Trophoblast cell (in vitro differentiated cells and primary cell): ENCODE measurements around the gene AP1G1.
"Not testable (repeated sequence)": the region's sequence is repeated elsewhere in the genome, so short reads cannot be mapped to it uniquely, and the experiment has no call there.

ENCODE experiments used
- DNase-seq, 2 donors: peaks; one replicate each; pipeline ENCODE4 v3.0.0-alpha.2; 2016
- H2AFZ ChIP-seq: 2 replicates; pipeline ENCODE4 v1.6.1; 2013; ENCODE audit warnings: low read length, moderate library complexity, mild to moderate bottlenecking; ENCODE audit not compliant: insufficient read depth, poor library complexity
- H2AK5ac ChIP-seq: 2 replicates; pipeline ENCODE4 v1.6.1; 2013; ENCODE audit warnings: mild to moderate bottlenecking, low read length
- H2BK120ac ChIP-seq: 2 replicates; pipeline ENCODE4 v1.6.1; 2013; ENCODE audit warnings: low read length, mild to moderate bottlenecking, moderate library complexity; ENCODE audit not compliant: insufficient read depth, poor library complexity
- H2BK12ac ChIP-seq: 2 replicates; pipeline ENCODE4 v1.6.1; 2013; ENCODE audit warnings: mild to moderate bottlenecking, low read length, moderate library complexity
- H2BK5ac ChIP-seq: 2 replicates; pipeline ENCODE4 v1.6.1; 2013; ENCODE audit warnings: low read length, low read depth, moderate library complexity, mild to moderate bottlenecking; ENCODE audit not compliant: poor library complexity
- H3K14ac ChIP-seq: 2 replicates; pipeline ENCODE4 v1.6.1; 2013; ENCODE audit warnings: mild to moderate bottlenecking, low read length
- H3K18ac ChIP-seq: 2 replicates; pipeline ENCODE4 v1.6.1; 2013; ENCODE audit warnings: mild to moderate bottlenecking, low read length
- H3K23ac ChIP-seq: 2 replicates; pipeline ENCODE4 v1.6.1; 2013; ENCODE audit warnings: low read length
- H3K27ac ChIP-seq: 2 replicates; pipeline ENCODE4 v1.5.1; 2013; ENCODE audit warnings: low read depth, mild to moderate bottlenecking, inconsistent platforms, low read length, moderate library complexity
- H3K27me3 ChIP-seq: 2 replicates; pipeline ENCODE4 v1.6.1; 2013; ENCODE audit warnings: inconsistent platforms, mild to moderate bottlenecking, low read length, moderate library complexity; ENCODE audit not compliant: insufficient read depth
- H3K36me3 ChIP-seq, 2 experiments: 1 replicate in 1 of 2; 2 replicates in 1 of 2; pipeline ENCODE4 v1.6.1; 2013; ENCODE audit warnings: low read length in 2 of 2, mild to moderate bottlenecking in 2 of 2, moderate library complexity in 1 of 2; ENCODE audit not compliant: insufficient read depth in 2 of 2, control insufficient read depth in 1 of 2
- H3K4ac ChIP-seq: 2 replicates; pipeline ENCODE4 v1.6.1; 2013; ENCODE audit warnings: low read depth, mild to moderate bottlenecking, low read length, moderate library complexity
- H3K4me1 ChIP-seq, 2 experiments: 1 replicate in 1 of 2; 2 replicates in 1 of 2; pipeline ENCODE4 v1.6.1; 2013; ENCODE audit warnings: low read length in 2 of 2, mild to moderate bottlenecking in 2 of 2, moderate library complexity in 1 of 2; ENCODE audit not compliant: insufficient read depth in 2 of 2, control insufficient read depth in 1 of 2
- H3K4me2 ChIP-seq: 2 replicates; pipeline ENCODE4 v1.6.1; 2013; ENCODE audit warnings: inconsistent platforms, mild to moderate bottlenecking, low read length, moderate library complexity
- H3K4me3 ChIP-seq: 2 replicates; pipeline ENCODE4 v1.5.1; 2013; ENCODE audit warnings: mild to moderate bottlenecking, low read depth, low read length, inconsistent platforms
- H3K79me1 ChIP-seq: one replicate; pipeline ENCODE4 v1.6.1; 2013; ENCODE audit warnings: low read length
- H3K79me2 ChIP-seq: 2 replicates; pipeline ENCODE4 v1.6.1; 2013; ENCODE audit warnings: low read length, mild to moderate bottlenecking; ENCODE audit not compliant: control insufficient read depth, insufficient read depth, poor library complexity
- H3K9ac ChIP-seq: 2 replicates; pipeline ENCODE4 v1.6.1; 2013; ENCODE audit warnings: mild to moderate bottlenecking, low read length
- H3K9me3 ChIP-seq: 2 replicates; pipeline ENCODE4 v1.6.1; 2013; ENCODE audit warnings: low read depth, mild to moderate bottlenecking, control low read depth, inconsistent platforms, low read length; ENCODE audit not compliant: insufficient read depth
- H4K12ac ChIP-seq: 2 replicates; pipeline ENCODE4 v1.6.1; 2013; ENCODE audit warnings: low read depth, mild to moderate bottlenecking, low read length, moderate library complexity
- H4K8ac ChIP-seq: 2 replicates; pipeline ENCODE4 v1.6.1; 2013; ENCODE audit warnings: low read depth, mild to moderate bottlenecking, low read length, moderate library complexity
- H4K91ac ChIP-seq: one replicate; pipeline ENCODE4 v1.6.1; 2013; ENCODE audit warnings: low read depth, mild to moderate bottlenecking, low read length, moderate library complexity
- WGBS: extraction: QIAGEN DNeasy Blood & Tissue Kit; methylation state at CpG from one replicate; pipeline ENCODE4 v1.1.7; 2013; ENCODE audit warnings: missing lambda C conversion rate; ENCODE audit not compliant: insufficient read length, insufficient coverage; ENCODE audit errors: extremely low coverage; 5-methylcytosine and 5-hydroxymethylcytosine counted together

Gene AP1G1

DNA sequence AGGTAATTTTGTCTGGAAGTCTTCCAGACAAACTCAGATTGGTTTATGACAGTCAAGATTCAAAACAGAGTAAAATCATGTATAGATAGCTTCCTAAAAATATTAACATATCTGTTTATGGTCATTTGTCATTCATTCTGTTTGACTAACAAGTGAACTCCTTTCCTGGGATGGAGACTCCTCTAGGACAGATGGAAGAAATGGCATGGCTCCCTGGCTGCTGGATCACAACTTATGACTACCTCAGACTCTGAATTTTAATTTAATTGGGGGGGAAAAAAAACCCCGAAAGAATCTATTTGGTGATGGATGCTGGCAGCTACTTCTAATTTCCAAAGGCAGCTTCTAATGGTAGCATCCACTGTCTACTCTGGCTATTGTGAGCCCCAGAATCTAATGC, 118.7 kb downstream of the AP1G1 start:
- no peak overlapping the region for H3K4ac ChIP-seq
- no peak overlapping the region for H4K8ac ChIP-seq
- H3K4me3 ChIP-seq: no peak overlapping the region
- H2BK12ac ChIP-seq: no peak overlapping the region
- H3K18ac ChIP-seq: no peak overlapping the region
- H3K79me1 ChIP-seq: no peaks in the 10 kb centered on the region
- WGBS: no CpG with 5 or more reads among the region's 1 CpG
- no peak overlapping the region for H3K27ac ChIP-seq
- no peak overlapping the region for H2AFZ ChIP-seq
- H2AK5ac ChIP-seq: no peak overlapping the region
- DNase-seq: no peak
- no peak overlapping the region for H2BK5ac ChIP-seq
- no peak overlapping the region for H3K4me2 ChIP-seq
- peaks cover 2 to 7% of the 10 kb centered on the region in 2 experiments for H3K36me3 ChIP-seq
- H2BK120ac ChIP-seq: no peak overlapping the region
- H3K27me3 ChIP-seq: no peaks in the 10 kb centered on the region
- H3K79me2 ChIP-seq: no peaks in the 10 kb centered on the region
- no peak overlapping the region for H3K23ac ChIP-seq
- no peak overlapping the region for H3K14ac ChIP-seq
- no peak overlapping the region for H4K91ac ChIP-seq
- H3K4me1 ChIP-seq: no peaks in the 10 kb centered on the region
- no peak overlapping the region for H4K12ac ChIP-seq
- H3K9me3 ChIP-seq: no peaks in the 10 kb centered on the region
- no peak overlapping the region for H3K9ac ChIP-seq

DNA sequence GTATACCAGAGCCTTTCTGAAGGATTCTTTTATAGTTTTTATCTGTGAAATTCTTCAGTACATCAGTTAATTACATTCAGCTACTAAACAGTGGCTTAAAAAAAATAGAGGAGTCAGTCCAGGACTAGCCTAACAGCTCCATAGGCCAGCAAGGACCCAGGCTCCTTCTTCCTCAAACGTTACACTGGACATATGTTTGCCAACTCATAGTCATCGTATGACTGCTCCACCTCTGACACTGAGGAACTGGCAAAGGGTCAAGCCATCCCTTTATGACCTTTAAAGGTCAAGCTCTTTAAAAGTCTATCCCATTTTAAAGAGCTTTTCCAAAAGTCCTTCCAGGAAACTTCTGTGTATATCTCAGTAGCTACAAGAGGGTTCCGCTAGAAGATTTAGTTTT, 120.8 kb downstream of the AP1G1 start:
- no peak overlapping the region for H3K4me3 ChIP-seq
- H3K4me1 ChIP-seq: no peaks in the 10 kb centered on the region
- H3K23ac ChIP-seq: no peak overlapping the region
- H4K8ac ChIP-seq: no peak overlapping the region
- no peak overlapping the region for H2BK5ac ChIP-seq
- H2AFZ ChIP-seq: no peak overlapping the region
- H3K27me3 ChIP-seq: no peaks in the 10 kb centered on the region
- no peak overlapping the region for H2AK5ac ChIP-seq
- no peaks in the 10 kb centered on the region for H3K79me2 ChIP-seq
- H3K9ac ChIP-seq: no peak overlapping the region
- H3K4ac ChIP-seq: no peak overlapping the region
- no CpG with 5 or more reads among the region's 3 CpGs for WGBS
- no peaks in the 10 kb centered on the region for H3K79me1 ChIP-seq
- H3K36me3 ChIP-seq: peaks cover 4 to 13% of the 10 kb centered on the region in 2 experiments
- H3K27ac ChIP-seq: no peak overlapping the region
- no peak overlapping the region for H3K18ac ChIP-seq
- no peak overlapping the region for H4K91ac ChIP-seq
- no peak overlapping the region for H4K12ac ChIP-seq
- H2BK120ac ChIP-seq: no peak overlapping the region
- no peak overlapping the region for H3K14ac ChIP-seq
- no peak for DNase-seq
- H2BK12ac ChIP-seq: no peak overlapping the region
- no peak overlapping the region for H3K4me2 ChIP-seq
- no peaks in the 10 kb centered on the region for H3K9me3 ChIP-seq

DNA sequence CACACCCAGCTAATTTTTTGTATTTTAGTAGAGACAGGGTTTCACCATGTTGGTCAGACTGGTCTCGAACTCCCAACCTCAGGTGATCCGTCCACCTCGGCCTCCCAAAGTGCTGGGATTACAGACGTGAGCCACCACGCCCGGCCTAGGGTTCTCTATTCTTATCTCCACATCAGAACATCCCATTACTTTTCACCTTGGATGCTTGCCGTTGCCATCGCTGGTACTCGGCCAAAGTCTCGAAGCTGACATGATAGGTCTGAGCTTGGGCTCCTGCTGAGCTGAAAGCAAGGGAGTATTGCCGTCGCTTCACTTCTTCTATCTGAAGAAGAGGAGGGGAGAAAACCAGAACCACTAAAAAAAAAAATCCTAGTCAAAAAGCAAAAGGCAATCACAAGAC, 124.4 kb downstream of the AP1G1 start:
- not testable (repeated sequence) for DNase-seq, H3K27me3 ChIP-seq, H3K9me3 ChIP-seq, H3K4me2 ChIP-seq, H3K36me3 ChIP-seq, H3K4me3 ChIP-seq, H3K79me1 ChIP-seq, H4K8ac ChIP-seq, H3K23ac ChIP-seq, H3K79me2 ChIP-seq, H3K4me1 ChIP-seq, H2BK5ac ChIP-seq, H2BK12ac ChIP-seq, H2AK5ac ChIP-seq, H4K12ac ChIP-seq, H3K4ac ChIP-seq, H4K91ac ChIP-seq, H3K18ac ChIP-seq, H3K9ac ChIP-seq, H2AFZ ChIP-seq, H3K14ac ChIP-seq, H3K27ac ChIP-seq, H2BK120ac ChIP-seq
- no CpG with 5 or more reads among the region's 12 CpGs for WGBS

DNA sequence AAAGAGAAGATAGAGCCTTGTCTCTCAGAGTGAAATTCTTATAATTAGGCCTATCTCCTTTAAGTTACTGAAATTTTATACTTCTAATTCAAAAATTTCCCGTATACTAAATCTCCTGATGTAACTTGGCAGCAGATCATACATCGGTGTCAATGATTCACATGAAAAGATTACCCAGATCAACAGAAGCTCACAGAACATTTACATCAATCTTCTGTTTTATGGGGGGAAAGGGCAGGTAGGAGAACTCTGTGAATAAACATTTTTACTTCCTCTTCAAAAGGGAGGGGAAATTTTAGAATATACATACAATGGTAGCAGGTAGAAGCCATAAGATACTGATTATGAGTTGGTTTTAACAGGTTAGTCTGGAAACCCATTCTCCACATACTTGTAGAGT, 127.3 kb downstream of the AP1G1 start:
- Histone ChIP-seq H4K8ac (no peak overlapping the region), H4K12ac (no peak overlapping the region), H4K91ac (no peak overlapping the region), H2BK120ac (no peak overlapping the region), H3K18ac (no peak overlapping the region), H3K27me3 (no peaks in the 10 kb centered on the region), H3K23ac (no peak overlapping the region), H3K9me3 (no peaks in the 10 kb centered on the region), H3K36me3 (peaks cover 9 to 13% of the 10 kb centered on the region in 2 experiments), H3K79me2 (no peaks in the 10 kb centered on the region), H3K79me1 (no peaks in the 10 kb centered on the region), H3K4ac (no peak overlapping the region), H3K27ac (no peak overlapping the region), H2BK5ac (no peak overlapping the region), H3K14ac (no peak overlapping the region), H3K4me3 (no peak overlapping the region), H2AK5ac (no peak overlapping the region), H3K4me1 (no peaks in the 10 kb centered on the region), H3K9ac (no peak overlapping the region), H2AFZ (no peak overlapping the region), H2BK12ac (no peak overlapping the region), H3K4me2 (no peak overlapping the region)
- no CpG with 5 or more reads among the region's 2 CpGs for WGBS
- DNase-seq: no peak
